Large intestine (tissue), 3 donors: ENCODE results near the gene PFKP. TPM values are rescaled to one million over a fixed set of nuclear protein-coding genes. Genes with fewer than 3 reads are reported as not detected.

Source experiments
- DNase-seq, 2 donors: peaks; one replicate each; pipeline versions ENCODE4 v3.0.0 to v3.0.0-alpha.2; 2013
- H3K27ac ChIP-seq: one replicate; pipeline ENCODE4 v1.5.1; 2013; ENCODE audit warnings: low read length
- H3K27me3 ChIP-seq: 2 replicates; pipeline ENCODE4 v1.6.1; 2013; ENCODE audit warnings: low read length; ENCODE audit not compliant: control insufficient read depth, insufficient read depth
- H3K36me3 ChIP-seq: 2 replicates; pipeline ENCODE4 v1.6.1; 2013; ENCODE audit warnings: low read length; ENCODE audit not compliant: control insufficient read depth, insufficient read depth
- H3K4me1 ChIP-seq: one replicate; pipeline ENCODE4 v1.6.1; 2013; ENCODE audit warnings: low read length; ENCODE audit not compliant: control insufficient read depth, insufficient read depth
- H3K4me3 ChIP-seq: one replicate; pipeline ENCODE4 v1.5.1; 2013; ENCODE audit warnings: low read length
- H3K9me3 ChIP-seq: one replicate; pipeline ENCODE4 v1.6.1; 2013; ENCODE audit warnings: mild to moderate bottlenecking, low read depth, low read length, moderate library complexity; ENCODE audit not compliant: control insufficient read depth
- WGBS: methylation state at CpG from one replicate; pipeline ENCODE4 v1.1.5; 2013; ENCODE audit warnings: low lambda C conversion rate; ENCODE audit not compliant: insufficient coverage; 5-methylcytosine and 5-hydroxymethylcytosine counted together
- polyA plus RNA-seq: library from polyadenylated mRNA; unstranded; fragments of 120-200 nt; gene quantifications from one replicate; pipeline ENCODE4 v1.2.1, GENCODE V29; 2013

PFKP gene
- polyA plus RNA-seq, 1 donor, result 29.2 TPM

DNA sequence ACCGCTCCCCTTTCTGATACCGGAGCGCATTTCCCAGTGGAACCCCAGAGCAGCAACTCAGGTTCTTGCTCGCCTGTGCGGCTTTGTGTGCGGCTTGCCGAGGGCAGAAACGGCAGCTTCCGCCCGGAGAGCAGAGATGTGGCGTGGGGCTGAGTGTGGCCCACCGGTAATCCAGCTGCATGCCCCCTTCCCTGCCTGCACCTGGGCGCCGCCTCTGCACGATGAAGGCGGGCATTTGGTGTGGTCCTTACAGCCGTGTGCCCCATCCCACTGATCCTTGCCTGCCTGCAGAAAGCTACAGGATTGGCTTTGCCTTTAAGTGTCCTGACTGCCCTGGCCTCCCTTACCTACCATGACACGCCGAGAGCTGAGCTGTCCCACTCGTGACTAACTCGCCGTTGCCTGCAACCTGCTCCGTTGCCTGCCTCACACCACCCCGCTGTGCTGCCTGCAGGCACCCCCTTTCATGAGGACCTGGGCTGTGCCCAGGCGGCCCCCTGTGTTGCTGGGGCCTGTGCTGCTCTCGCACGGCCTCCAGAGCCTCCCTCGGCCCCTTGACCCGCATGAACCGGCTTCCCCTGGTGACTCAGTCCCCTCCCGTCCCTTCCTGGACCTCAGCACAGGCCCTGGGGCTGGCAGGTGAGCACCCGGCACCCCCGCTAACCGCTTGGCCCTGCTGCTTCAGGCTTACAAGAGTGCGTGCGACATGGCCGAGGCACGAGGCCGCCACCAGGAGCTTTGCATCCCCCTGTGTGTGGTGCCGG, 57.2 kb downstream of the PFKP start:
- Histone ChIP-seq H3K36me3 (peaks cover 3% of the 10 kb centered on the region), H3K27ac (no peak overlapping the region), H3K4me1 (peaks cover 4% of the 10 kb centered on the region), H3K4me3 (no peak overlapping the region), H3K9me3 (peaks cover 11% of the 10 kb centered on the region), H3K27me3 (no peaks in the 10 kb centered on the region)
- no peak for DNase-seq
- WGBS, result no CpG with 5 or more reads among the region's 40 CpGs

DNA sequence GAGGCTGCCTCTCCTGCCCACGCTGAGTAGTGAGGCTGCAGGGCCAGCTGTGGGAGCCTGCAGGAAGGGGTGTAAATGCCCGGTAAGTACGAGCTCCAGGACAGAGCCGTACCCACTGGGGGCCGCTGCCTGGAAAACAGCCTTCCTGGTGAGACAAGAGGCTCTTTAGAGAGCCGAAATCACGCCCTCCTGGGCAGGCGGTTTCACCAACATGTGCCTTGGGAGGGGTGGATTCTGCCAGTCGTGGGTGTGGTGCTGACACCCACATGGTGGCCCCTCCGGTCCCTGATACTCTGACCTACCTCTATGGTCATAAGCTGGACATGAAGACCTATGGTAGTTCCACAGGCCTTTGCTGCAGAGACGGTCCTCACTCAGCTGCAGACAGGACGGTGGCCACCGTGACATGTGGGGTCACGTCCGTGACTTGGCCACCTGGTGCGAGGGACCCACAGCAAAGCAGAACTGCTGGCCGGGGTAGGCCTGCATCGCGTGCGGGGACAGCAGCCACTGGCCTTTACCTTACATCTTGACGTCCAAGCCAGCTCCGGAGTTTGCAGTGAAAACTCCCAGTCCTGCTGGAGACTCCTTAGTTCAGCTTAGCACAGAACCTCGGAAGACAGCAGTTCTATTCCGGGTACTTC, 58.3 kb downstream of the PFKP start:
- Histone ChIP-seq H3K4me1 (peaks cover 4% of the 10 kb centered on the region), H3K36me3 (peaks cover 3% of the 10 kb centered on the region), H3K27ac (no peak overlapping the region), H3K9me3 (peaks cover 14% of the 10 kb centered on the region), H3K27me3 (no peaks in the 10 kb centered on the region), H3K4me3 (no peak overlapping the region)
- no peak for DNase-seq
- WGBS, result no CpG with 5 or more reads among the region's 24 CpGs

DNA sequence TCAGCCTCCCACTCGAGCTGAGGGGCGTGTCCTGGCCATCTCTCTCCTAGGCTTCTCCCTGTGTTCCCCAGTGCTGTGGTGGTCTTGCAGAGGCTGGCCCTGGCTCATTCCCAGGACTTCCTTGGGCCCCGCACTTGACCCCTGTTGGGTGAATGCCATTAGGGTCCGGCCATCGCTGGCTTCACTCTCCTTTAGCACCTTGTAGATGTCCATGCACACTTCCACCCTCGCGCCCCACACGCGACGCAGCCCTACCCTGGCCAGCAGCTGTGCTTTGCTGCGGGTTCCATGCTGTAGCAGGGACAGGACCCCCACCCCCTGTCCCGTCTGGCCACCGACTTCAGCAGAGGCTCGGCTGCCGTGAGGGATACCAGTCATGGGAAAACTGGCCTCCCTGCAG, 58.9 kb downstream of the PFKP start:
- Histone ChIP-seq H3K27me3 (no peaks in the 10 kb centered on the region), H3K27ac (peak overlapping the region; percentile 17), H3K9me3 (peaks cover 14% of the 10 kb centered on the region), H3K36me3 (peaks cover 3% of the 10 kb centered on the region), H3K4me1 (peaks cover 4% of the 10 kb centered on the region), H3K4me3 (no peak overlapping the region)
- WGBS, result no CpG with 5 or more reads among the region's 15 CpGs
- no peak for DNase-seq

DNA sequence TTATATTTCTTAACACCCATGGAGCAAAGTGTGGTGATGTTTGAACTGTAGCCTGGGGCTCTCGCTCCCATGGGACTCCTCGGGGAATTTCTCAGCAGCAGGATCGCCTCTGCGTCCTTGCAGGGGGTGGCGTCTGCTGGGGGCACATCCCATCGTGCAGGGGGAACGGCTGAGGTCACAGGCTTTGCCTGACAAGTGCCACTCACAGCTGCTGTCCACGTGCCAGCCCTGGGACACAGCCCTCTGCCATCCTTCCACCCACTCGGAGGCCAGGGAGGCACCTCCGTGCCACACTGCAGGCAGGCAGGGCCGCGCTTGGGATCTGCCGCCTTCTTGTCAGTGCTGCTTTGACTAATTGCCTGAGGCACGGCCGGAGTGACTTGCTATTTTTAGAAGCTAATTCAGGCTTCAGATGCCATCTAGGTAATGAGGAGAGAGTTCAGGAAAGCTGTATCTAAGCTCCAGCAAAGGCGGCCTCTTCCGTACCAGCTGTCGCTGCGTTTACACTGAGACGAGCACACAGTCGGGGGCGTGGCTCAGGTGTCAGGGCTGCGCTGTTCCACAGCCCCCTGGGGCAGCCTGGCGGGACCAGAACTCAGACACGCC, 59.5 kb downstream of the PFKP start:
- peak; percentile 14 to 62 for DNase-seq
- no CpG with 5 or more reads among the region's 25 CpGs for WGBS
- Histone ChIP-seq H3K27me3 (no peaks in the 10 kb centered on the region), H3K4me1 (peaks cover 4% of the 10 kb centered on the region), H3K4me3 (no peak overlapping the region), H3K36me3 (peaks cover 3% of the 10 kb centered on the region), H3K9me3 (peaks cover 14% of the 10 kb centered on the region), H3K27ac (peak overlapping the region; percentile 17)

DNA sequence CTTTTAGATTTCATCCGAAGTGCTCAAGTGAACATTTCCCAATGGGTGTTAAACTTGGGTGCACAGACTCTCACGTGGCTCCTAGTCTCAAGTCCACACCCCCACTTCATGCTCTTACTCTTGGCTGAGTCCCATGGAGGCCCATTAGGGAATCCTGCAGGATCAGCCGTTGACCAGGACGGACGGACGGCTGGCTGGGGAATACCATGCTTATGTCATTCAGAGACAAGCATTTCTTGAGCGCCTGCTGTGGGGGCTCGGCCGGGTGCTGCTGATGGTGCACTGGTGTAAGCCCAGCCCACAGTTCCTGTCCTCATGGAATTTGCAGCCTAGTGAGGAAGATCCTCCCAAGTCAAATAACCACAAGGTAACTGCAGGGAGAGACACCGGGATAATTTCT, 60.6 kb downstream of the PFKP start:
- peaks cover 14% of the 10 kb centered on the region for H3K36me3 ChIP-seq
- peaks cover 14% of the 10 kb centered on the region for H3K9me3 ChIP-seq
- H3K4me1 ChIP-seq, result peaks cover 4% of the 10 kb centered on the region
- no peaks in the 10 kb centered on the region for H3K27me3 ChIP-seq
- no peak for DNase-seq
- no CpG with 5 or more reads among the region's 10 CpGs for WGBS
- no peak overlapping the region for H3K27ac ChIP-seq
- no peak overlapping the region for H3K4me3 ChIP-seq

DNA sequence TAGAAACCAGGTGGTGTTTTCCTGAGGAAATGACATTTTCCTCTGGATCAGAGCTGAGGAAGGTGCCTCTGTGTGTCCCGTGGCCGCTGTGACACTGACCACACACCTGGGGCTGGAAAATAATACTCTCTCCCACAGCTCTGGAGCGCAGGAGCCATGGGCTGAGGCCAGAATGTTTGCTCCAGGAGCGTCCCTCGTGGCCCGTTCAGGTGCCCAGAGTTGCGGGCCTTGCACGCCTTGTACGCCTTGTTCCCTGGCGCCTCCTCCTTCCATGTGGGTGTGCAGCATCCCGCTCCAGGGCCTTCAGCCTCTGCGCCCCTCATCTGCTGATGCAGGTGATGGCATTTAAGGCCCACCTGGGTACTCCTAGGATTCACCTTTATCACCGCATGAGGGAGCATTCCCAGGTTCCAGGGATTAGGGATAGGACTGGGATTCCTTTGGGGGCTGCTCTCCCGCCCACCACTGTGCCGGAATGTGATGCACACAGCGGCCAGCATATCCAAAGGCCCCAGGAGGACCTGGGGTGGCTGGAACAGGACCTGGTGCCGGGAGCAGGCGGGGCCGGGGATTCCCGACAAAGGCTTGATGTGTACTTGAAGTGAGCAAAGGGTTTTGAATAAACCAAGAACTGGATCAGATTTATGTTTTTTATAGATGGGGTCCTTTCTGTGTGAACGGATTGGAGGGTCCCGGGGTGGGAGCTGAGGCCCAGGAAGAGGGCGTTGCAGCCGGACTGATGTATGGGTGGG, 61.2 kb downstream of the PFKP start:
- Histone ChIP-seq H3K4me3 (no peak overlapping the region), H3K9me3 (peaks cover 14% of the 10 kb centered on the region), H3K4me1 (peaks cover 4% of the 10 kb centered on the region), H3K36me3 (peaks cover 16% of the 10 kb centered on the region), H3K27me3 (no peaks in the 10 kb centered on the region), H3K27ac (no peak overlapping the region)
- no peak for DNase-seq
- no CpG with 5 or more reads among the region's 24 CpGs for WGBS

DNA sequence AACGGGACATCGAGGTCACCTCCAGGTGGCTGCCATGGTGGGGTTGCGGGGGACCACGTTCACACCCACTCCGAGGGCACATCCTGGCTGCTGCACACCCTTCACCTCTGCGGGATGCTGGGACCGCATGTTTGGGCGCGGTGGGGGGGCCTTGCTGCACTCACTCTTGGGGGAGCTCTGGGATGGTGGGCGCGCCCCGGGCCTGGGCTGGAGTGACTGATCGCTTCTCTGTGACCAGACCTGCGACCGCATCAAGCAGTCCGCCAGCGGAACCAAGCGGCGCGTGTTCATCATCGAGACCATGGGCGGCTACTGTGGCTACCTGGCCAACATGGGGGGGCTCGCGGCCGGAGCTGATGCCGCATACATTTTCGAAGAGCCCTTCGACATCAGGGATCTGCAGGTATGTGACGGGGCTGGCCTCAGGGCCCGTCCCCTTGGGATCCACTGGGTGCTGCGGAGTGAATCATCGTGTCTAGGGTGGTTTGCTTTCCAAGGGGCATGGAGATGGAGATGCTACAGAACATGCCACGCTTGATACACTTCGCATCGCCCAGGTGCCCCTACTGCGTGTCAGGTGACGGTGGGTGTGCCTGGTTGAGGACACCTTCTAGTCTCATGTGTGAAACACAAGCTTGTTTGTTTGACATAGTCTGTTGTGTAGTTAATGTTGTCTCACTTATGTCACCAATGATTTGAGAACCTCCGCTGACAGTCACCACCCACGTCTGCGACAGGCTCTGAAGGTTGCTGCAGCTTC, 62.4 kb downstream of the PFKP start:
- Histone ChIP-seq H3K27me3 (no peaks in the 10 kb centered on the region), H3K4me3 (no peak overlapping the region), H3K9me3 (peaks cover 14% of the 10 kb centered on the region), H3K27ac (no peak overlapping the region), H3K4me1 (peaks cover 4% of the 10 kb centered on the region), H3K36me3 (peaks cover 25% of the 10 kb centered on the region)
- 100% methylated on average over 2 of the region's 40 CpGs for WGBS
- no peak for DNase-seq

DNA sequence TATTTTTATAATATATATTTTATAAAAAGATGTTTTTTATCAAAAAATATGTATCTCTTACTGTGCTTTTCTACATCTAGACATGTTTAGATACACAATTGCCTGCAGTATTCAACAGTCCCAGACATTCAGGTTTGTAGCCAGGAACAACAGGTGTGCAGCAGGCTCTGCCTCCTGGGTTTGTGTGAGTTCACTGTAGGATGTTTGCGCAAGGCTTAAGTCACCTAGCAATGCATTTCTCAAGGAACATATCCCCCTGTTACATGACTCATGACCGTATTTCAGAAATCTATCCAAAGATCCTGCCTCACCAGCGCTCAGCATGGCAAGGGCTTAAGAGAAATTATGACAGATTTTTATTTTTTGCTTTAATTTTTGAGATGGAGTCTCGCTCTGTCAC, 63.8 kb downstream of the PFKP start:
- Histone ChIP-seq H3K4me1 (peaks cover 4% of the 10 kb centered on the region), H3K4me3 (no peak overlapping the region), H3K27ac (no peak overlapping the region), H3K27me3 (no peaks in the 10 kb centered on the region), H3K36me3 (peaks cover 35% of the 10 kb centered on the region), H3K9me3 (peaks cover 14% of the 10 kb centered on the region)
- WGBS, result 100% methylated on average over 1 of the region's 4 CpGs
- DNase-seq, result peak; percentile 45 to 61

DNA sequence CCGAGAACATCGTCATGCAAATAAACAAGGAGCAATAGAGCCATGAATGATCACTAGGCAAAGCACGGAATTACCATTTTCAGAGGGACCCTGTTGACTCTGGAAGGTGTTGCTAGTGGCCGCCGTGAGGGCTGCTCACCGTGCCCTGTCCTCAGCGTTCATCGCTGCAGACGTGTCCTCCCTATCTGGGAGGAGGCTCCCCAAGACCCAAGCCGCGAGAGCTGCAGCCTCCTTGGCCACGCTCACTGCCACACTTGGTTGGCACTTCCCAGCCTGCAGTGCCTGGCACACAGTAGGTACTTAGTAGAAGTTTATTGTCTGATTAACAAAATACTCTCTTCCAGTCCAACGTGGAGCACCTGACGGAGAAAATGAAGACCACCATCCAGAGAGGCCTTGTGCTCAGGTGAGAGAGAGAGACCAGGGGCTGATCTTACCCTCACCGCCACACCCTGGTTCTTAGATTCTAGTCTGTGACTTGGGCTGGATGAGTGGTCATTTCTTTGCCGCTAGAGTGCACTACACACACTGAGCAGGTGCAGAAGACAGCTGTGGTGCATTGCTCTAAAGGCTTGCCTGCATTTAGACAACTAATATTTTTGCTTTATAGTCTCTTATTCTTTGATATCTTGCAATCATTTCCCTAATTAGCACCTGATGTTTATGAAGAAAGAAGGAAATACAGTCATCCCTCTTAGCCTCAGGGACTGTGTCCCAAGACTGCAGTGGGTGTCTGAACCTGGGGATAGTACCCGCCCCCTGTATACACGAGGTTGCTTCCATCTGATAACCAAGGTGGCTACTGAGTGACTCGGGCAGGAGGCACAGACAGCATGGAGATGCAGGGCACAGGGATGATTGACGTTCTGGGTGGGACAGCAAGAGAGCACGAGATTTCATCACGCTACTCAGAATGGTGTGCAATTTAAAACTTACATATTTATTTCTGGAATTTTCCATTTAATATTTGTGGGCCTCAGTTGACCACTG, 65.0 kb downstream of the PFKP start:
- peaks cover 47% of the 10 kb centered on the region for H3K36me3 ChIP-seq
- H3K27ac ChIP-seq, result no peak overlapping the region
- peaks cover 10% of the 10 kb centered on the region for H3K9me3 ChIP-seq
- H3K4me3 ChIP-seq, result no peak overlapping the region
- no peaks in the 10 kb centered on the region for H3K27me3 ChIP-seq
- WGBS, result 90% methylated on average over 2 of the region's 22 CpGs
- DNase-seq, result no peak
- H3K4me1 ChIP-seq, result peaks cover under 1% of the 10 kb centered on the region
